HepG2 (cell line): ENCODE results near the gene PRADC1.
"Not testable (repeated sequence)": the region's sequence is repeated elsewhere in the genome, so short reads cannot be mapped to it uniquely, and the experiment has no call there.

Experiments
- EP300 ChIP-seq, 3 experiments: sonication (generic) in 1 of 3; formaldehyde crosslinking in 1 of 3; IDR thresholded peaks; 2 replicates each; pipeline versions ENCODE4 v1.5.1 to v1.6.1; 2011 to 2020; ENCODE audit warnings: low read depth in 2 of 3, low read length in 2 of 3, borderline replicate concordance in 1 of 3, improper control_type of control experiment in 1 of 3, mild to moderate bottlenecking in 1 of 3, missing genetic modification reagents in 1 of 3, moderate library complexity in 1 of 3
- ZC3H4 ChIP-seq: sonication (generic); formaldehyde crosslinking; IDR thresholded peaks from 2 replicates; pipeline ENCODE4 v1.4.0; 2020; ENCODE audit warnings: missing genetic modification reagents, borderline replicate concordance
- ZNF207 ChIP-seq: fragments of 450-650 bp; IDR thresholded peaks from 2 replicates; pipeline ENCODE4 v1.6.1; 2016; ENCODE audit warnings: antibody characterized with exemption, borderline replicate concordance
- ZNF841 ChIP-seq: sonication (generic); formaldehyde crosslinking; IDR thresholded peaks from 2 replicates; pipeline ENCODE4 v1.8.1; 2023; ENCODE audit warnings: missing genetic modification reagents, borderline replicate concordance
- TF ChIP-seq, protein P1 (sequence below): IDR thresholded peaks from 2 replicates; pipeline ENCODE4 v1.6.1; 2016; ENCODE audit warnings: low read depth, control low read depth
- TF ChIP-seq, protein P2 (sequence below): sonication (generic); formaldehyde crosslinking; conservative IDR thresholded peaks from 2 replicates; pipeline ENCODE4 v1.4.0; 2020; ENCODE audit warnings: missing genetic modification reagents

DNA sequence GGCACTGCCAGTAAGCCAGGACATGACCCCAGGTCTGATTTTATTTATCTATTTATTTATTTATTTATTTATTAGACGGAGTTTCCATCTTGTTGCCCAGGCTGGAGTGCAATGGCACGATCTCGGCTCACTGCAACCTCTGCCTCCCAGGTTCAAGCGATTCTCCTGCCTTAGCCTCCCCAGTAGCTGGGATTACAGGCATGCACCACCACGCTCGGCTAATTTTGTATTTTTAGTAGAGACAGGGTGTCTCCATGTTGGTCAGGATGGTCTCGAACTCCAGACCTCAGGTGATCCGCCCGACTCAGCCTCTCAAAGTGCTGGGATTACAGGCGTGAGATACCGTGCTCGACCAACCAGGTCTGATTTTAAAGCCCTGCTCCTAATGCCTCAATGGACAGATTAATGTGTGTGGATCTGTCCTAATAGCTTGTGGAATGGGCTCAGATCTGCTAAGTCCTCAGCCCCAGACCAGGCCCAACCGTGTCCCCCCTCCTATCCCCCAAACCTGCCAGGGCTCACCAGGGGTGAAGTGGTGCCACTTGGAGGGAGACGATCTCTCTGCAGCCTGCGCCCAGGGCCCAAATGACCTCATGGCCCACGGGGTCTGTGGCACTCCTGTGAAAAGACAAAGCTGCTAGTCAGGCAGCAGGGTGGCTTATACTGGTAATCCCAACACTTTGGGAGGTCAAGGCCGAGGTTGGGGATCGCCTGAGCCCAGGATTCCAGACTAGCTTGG is 29.8 kb upstream of the PRADC1 start:
- TF ChIP-seq ZNF841 (CRISPR knock-in tag); ZC3H4 (CRISPR knock-in tag); ZNF207; EP300 (IDR thresholded peaks at IDR 0.05; ENCODE audit: low read depth in 2 of 2, low read length in 2 of 2); EP300 (CRISPR knock-in tag; IDR thresholded peaks at IDR 0.05; ENCODE audit: borderline replicate concordance): not testable (repeated sequence)
- TF ChIP-seq, protein P1, sequence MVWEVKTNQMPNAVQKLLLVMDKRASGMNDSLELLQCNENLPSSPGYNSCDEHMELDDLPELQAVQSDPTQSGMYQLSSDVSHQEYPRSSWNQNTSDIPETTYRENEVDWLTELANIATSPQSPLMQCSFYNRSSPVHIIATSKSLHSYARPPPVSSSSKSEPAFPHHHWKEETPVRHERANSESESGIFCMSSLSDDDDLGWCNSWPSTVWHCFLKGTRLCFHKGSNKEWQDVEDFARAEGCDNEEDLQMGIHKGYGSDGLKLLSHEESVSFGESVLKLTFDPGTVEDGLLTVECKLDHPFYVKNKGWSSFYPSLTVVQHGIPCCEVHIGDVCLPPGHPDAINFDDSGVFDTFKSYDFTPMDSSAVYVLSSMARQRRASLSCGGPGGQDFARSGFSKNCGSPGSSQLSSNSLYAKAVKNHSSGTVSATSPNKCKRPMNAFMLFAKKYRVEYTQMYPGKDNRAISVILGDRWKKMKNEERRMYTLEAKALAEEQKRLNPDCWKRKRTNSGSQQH (CRISPR knock-in tag), result not testable (repeated sequence)
- TF ChIP-seq, protein P2, sequence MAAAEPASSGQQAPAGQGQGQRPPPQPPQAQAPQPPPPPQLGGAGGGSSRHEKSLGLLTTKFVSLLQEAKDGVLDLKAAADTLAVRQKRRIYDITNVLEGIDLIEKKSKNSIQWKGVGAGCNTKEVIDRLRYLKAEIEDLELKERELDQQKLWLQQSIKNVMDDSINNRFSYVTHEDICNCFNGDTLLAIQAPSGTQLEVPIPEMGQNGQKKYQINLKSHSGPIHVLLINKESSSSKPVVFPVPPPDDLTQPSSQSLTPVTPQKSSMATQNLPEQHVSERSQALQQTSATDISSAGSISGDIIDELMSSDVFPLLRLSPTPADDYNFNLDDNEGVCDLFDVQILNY (CRISPR knock-in tag), result not testable (repeated sequence)
